H9 (cell line): Measurements from ENCODE around the gene SCGB1A1. TPM values are rescaled to one million over a fixed set of nuclear protein-coding genes. Genes with fewer than 3 reads are reported as not detected.

Source experiments
- DNase-seq: peaks from one replicate; pipeline ENCODE4 v3.0.0-alpha.2; 2017
- H2AFZ ChIP-seq: one replicate; pipeline ENCODE4 v1.6.1; 2013; ENCODE audit warnings: mild to moderate bottlenecking, low read length, control low read depth, moderate library complexity
- H2AK5ac ChIP-seq: 2 replicates; pipeline ENCODE4 v1.6.1; 2013; ENCODE audit warnings: low read length, control low read depth, mixed read lengths; ENCODE audit not compliant: insufficient read length
- H2BK120ac ChIP-seq: one replicate; pipeline ENCODE4 v1.6.1; 2013; ENCODE audit warnings: low read depth, mild to moderate bottlenecking, low read length, control low read depth, inconsistent platforms; ENCODE audit not compliant: poor library complexity, severe bottlenecking
- H2BK12ac ChIP-seq: 2 replicates; pipeline ENCODE4 v1.6.1; 2013; ENCODE audit warnings: low read length, control low read depth, mixed read lengths, low read depth; ENCODE audit not compliant: insufficient read length
- H2BK15ac ChIP-seq: 2 replicates; pipeline ENCODE4 v1.6.1; 2013; ENCODE audit warnings: low read depth, low read length, control low read depth
- H2BK20ac ChIP-seq: one replicate; pipeline ENCODE4 v1.6.1; 2013; ENCODE audit warnings: low read depth, mild to moderate bottlenecking, low read length, control low read depth, inconsistent platforms; ENCODE audit not compliant: poor library complexity, severe bottlenecking
- H2BK5ac ChIP-seq: 2 replicates; pipeline ENCODE4 v1.6.1; 2013; ENCODE audit warnings: low read length, control low read depth, mixed read lengths; ENCODE audit not compliant: insufficient read length
- H3K14ac ChIP-seq: 2 replicates; pipeline ENCODE4 v1.6.1; 2013; ENCODE audit warnings: low read length, control low read depth; ENCODE audit not compliant: insufficient read depth
- H3K18ac ChIP-seq: 2 replicates; pipeline ENCODE4 v1.6.1; 2013; ENCODE audit warnings: low read depth, mild to moderate bottlenecking, mixed read lengths, low read length, control low read depth; ENCODE audit not compliant: insufficient read length
- H3K23ac ChIP-seq: 2 replicates; pipeline ENCODE4 v1.6.1; 2013; ENCODE audit warnings: low read length, control low read depth, mixed read lengths, low read depth; ENCODE audit not compliant: insufficient read length
- H3K23me2 ChIP-seq: 2 replicates; pipeline ENCODE4 v1.6.1; 2013; ENCODE audit warnings: low read depth, mild to moderate bottlenecking, mixed read lengths, low read length, control low read depth; ENCODE audit not compliant: insufficient read length, poor library complexity, severe bottlenecking
- H3K27ac ChIP-seq: 2 replicates; pipeline ENCODE4 v1.5.1; 2013; ENCODE audit warnings: low read length, control low read depth, mixed read lengths, low read depth; ENCODE audit not compliant: insufficient read length
- H3K27me3 ChIP-seq: 2 replicates; pipeline ENCODE4 v1.6.1; 2013; ENCODE audit warnings: low read length, control low read depth, inconsistent platforms; ENCODE audit not compliant: insufficient read depth
- H3K4ac ChIP-seq: 2 replicates; pipeline ENCODE4 v1.6.1; 2013; ENCODE audit warnings: low read depth, mild to moderate bottlenecking, control low read depth, inconsistent platforms, low read length, moderate library complexity
- H3K4me1 ChIP-seq: 2 replicates; pipeline ENCODE4 v1.6.1; 2013; ENCODE audit warnings: low read length, control low read depth, inconsistent platforms; ENCODE audit not compliant: insufficient read depth
- H3K4me2 ChIP-seq: 2 replicates; pipeline ENCODE4 v1.6.1; 2013; ENCODE audit warnings: low read length, control low read depth, mixed read lengths; ENCODE audit not compliant: insufficient read length, insufficient read depth
- H3K56ac ChIP-seq: 2 replicates; pipeline ENCODE4 v1.6.1; 2013; ENCODE audit warnings: low read depth, mild to moderate bottlenecking, mixed read lengths, low read length, control low read depth; ENCODE audit not compliant: insufficient read length
- H3K79me1 ChIP-seq: 2 replicates; pipeline ENCODE4 v1.6.1; 2013; ENCODE audit warnings: low read depth, mild to moderate bottlenecking, moderate library complexity, low read length, control low read depth, inconsistent platforms; ENCODE audit not compliant: insufficient read depth, poor library complexity, severe bottlenecking
- H3K79me2 ChIP-seq: 2 replicates; pipeline ENCODE4 v1.6.1; 2013; ENCODE audit warnings: low read length, control low read depth, inconsistent platforms; ENCODE audit not compliant: insufficient read depth
- H3K9ac ChIP-seq: 2 replicates; pipeline ENCODE4 v1.6.1; 2013; ENCODE audit warnings: low read length, control low read depth, mixed read lengths; ENCODE audit not compliant: insufficient read length; ENCODE audit errors: extremely low read depth
- H3K9me3 ChIP-seq: one replicate; pipeline ENCODE4 v1.6.1; 2013; ENCODE audit warnings: low read depth, low read length, inconsistent platforms; ENCODE audit not compliant: control insufficient read depth
- H3T11ph ChIP-seq: one replicate; pipeline ENCODE4 v1.6.1; 2013; ENCODE audit warnings: mild to moderate bottlenecking, low read length, control low read depth, inconsistent platforms
- H4K20me1 ChIP-seq: one replicate; pipeline ENCODE4 v1.6.1; 2013; ENCODE audit not compliant: control insufficient read depth, insufficient read length, insufficient read depth
- H4K5ac ChIP-seq: 2 replicates; pipeline ENCODE4 v1.6.1; 2013; ENCODE audit warnings: low read depth, mild to moderate bottlenecking, mixed read lengths, low read length, control low read depth; ENCODE audit not compliant: insufficient read length
- H4K8ac ChIP-seq: replicated peaks from 2 replicates; pipeline ENCODE4 v1.6.1; 2013; ENCODE audit warnings: low read length, control low read depth, mixed read lengths, low read depth; ENCODE audit not compliant: insufficient read length
- H4K91ac ChIP-seq: 2 replicates; pipeline ENCODE4 v1.6.1; 2013; ENCODE audit warnings: low read depth, mild to moderate bottlenecking, moderate library complexity, mixed read lengths, low read length, control low read depth; ENCODE audit not compliant: insufficient read length
- H3K27ac Mint-ChIP-seq, 3 experiments: 2 replicates in 2 of 3; 3 replicates in 1 of 3; pipeline ENCODE4 v1.8.0; 2020 to 2021; ENCODE audit warnings: mixed read lengths in 3 of 3, mild to moderate bottlenecking in 1 of 3, moderate library complexity in 1 of 3
- H3K27me3 Mint-ChIP-seq: 2 replicates; pipeline ENCODE4 v1.8.0; 2021; ENCODE audit warnings: low read depth, mild to moderate bottlenecking, moderate library complexity, mixed read lengths
- H3K36me3 Mint-ChIP-seq, 3 experiments: 2 replicates in 2 of 3; 3 replicates in 1 of 3; pipeline ENCODE4 v1.8.0; 2020 to 2021; ENCODE audit warnings: low read depth in 3 of 3, mixed read lengths in 3 of 3; ENCODE audit not compliant: insufficient read depth in 1 of 3
- H3K4me1 Mint-ChIP-seq, 2 experiments: 2 replicates each; pipeline ENCODE4 v1.8.0; 2020; ENCODE audit warnings: mixed read lengths in 2 of 2
- H3K4me3 Mint-ChIP-seq, 2 experiments: 2 replicates in 1 of 2; 3 replicates in 1 of 2; pipeline ENCODE4 v1.8.0; 2020 to 2021; ENCODE audit warnings: mild to moderate bottlenecking in 2 of 2, mixed read lengths in 2 of 2, moderate library complexity in 1 of 2
- H3K9me3 Mint-ChIP-seq, 2 experiments: 2 replicates in 1 of 2; 3 replicates in 1 of 2; pipeline ENCODE4 v1.8.0; 2020; ENCODE audit warnings: mild to moderate bottlenecking in 2 of 2, mixed read lengths in 2 of 2, moderate library complexity in 1 of 2
- WGBS: extraction: QIAGEN DNeasy Blood & Tissue Kit; methylation state at CpG from one replicate; pipeline ENCODE4 v1.1.7; 2013; ENCODE audit warnings: missing lambda C conversion rate, low lambda C conversion rate, mixed read lengths; ENCODE audit not compliant: insufficient read length; ENCODE audit errors: extremely low coverage; 5-methylcytosine and 5-hydroxymethylcytosine counted together
- total RNA-seq: library from RNA; stranded (reverse); gene quantifications from 2 replicates; pipeline ENCODE4 v1.2.1, GENCODE V29; 2021
- TF ChIP-seq, protein P1 (sequence below): fragments of 200-600 bp; sonication (generic); conservative IDR thresholded peaks from 3 replicates; pipeline ENCODE4 v1.8.0; 2021; ENCODE audit warnings: antibody characterized with exemption, mild to moderate bottlenecking

Gene SCGB1A1
- total RNA-seq, 1 experiment from 2014 or later: not detected

DNA sequence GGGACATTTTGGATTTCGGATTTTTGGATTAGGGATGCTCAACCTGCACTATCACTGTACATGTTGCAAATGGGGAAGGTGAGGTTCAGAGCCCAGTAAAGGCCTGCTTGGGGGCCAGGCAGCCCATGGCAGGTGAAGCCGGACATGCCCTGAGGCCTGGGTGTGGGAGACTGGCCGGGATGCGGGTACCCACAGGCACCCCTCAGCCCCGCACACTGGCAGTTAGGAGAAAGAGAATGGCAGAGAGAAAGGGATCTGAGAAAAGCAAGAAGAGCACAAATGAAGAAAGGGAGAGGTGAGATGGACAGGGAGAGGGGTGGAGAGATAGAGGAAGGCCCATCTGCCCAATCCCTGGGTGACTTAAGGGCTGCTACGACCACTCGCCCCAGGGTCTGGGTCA lies 52.8 kb downstream of the SCGB1A1 start:
- no peaks in the 10 kb centered on the region for H4K20me1 ChIP-seq
- no peak for DNase-seq
- H2BK15ac ChIP-seq: no peak overlapping the region
- no peak overlapping the region for H3K18ac ChIP-seq
- H4K5ac ChIP-seq: no peak overlapping the region
- Mint-ChIP-seq H3K4me3 (no peak overlapping the region), H3K27me3 (peaks cover 2% of the 10 kb centered on the region; the same call in 1 of the 2 replicates), H3K4me1 (peaks cover 5 to 6% of the 10 kb centered on the region in 2 experiments; a peak in 3 of 4 replicates), H3K36me3 (no peaks in the 10 kb centered on the region), H3K9me3 (no peaks in the 10 kb centered on the region), H3K27ac (no peak overlapping the region)
- TF ChIP-seq, protein P1, sequence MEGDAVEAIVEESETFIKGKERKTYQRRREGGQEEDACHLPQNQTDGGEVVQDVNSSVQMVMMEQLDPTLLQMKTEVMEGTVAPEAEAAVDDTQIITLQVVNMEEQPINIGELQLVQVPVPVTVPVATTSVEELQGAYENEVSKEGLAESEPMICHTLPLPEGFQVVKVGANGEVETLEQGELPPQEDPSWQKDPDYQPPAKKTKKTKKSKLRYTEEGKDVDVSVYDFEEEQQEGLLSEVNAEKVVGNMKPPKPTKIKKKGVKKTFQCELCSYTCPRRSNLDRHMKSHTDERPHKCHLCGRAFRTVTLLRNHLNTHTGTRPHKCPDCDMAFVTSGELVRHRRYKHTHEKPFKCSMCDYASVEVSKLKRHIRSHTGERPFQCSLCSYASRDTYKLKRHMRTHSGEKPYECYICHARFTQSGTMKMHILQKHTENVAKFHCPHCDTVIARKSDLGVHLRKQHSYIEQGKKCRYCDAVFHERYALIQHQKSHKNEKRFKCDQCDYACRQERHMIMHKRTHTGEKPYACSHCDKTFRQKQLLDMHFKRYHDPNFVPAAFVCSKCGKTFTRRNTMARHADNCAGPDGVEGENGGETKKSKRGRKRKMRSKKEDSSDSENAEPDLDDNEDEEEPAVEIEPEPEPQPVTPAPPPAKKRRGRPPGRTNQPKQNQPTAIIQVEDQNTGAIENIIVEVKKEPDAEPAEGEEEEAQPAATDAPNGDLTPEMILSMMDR: no peak
- H2BK20ac ChIP-seq: no peak overlapping the region
- no peak overlapping the region for H3K4me2 ChIP-seq
- H3K27ac ChIP-seq: no peak overlapping the region
- H3K4ac ChIP-seq: no peak overlapping the region
- no peaks in the 10 kb centered on the region for H3K79me1 ChIP-seq
- H2BK5ac ChIP-seq: no peak overlapping the region
- H2BK120ac ChIP-seq: no peak overlapping the region
- no peaks in the 10 kb centered on the region for H3K27me3 ChIP-seq
- no peak overlapping the region for H3K23ac ChIP-seq
- H2AFZ ChIP-seq: no peak overlapping the region
- no peak overlapping the region for H2BK12ac ChIP-seq
- no peaks in the 10 kb centered on the region for H3K9me3 ChIP-seq
- no peak overlapping the region for H3K9ac ChIP-seq
- H3K4me1 ChIP-seq: no peaks in the 10 kb centered on the region
- no peak overlapping the region for H3T11ph ChIP-seq
- no peak overlapping the region for H3K56ac ChIP-seq
- H4K91ac ChIP-seq: no peak overlapping the region
- no peak overlapping the region for H4K8ac ChIP-seq
- no peaks in the 10 kb centered on the region for H3K23me2 ChIP-seq
- H3K14ac ChIP-seq: no peak overlapping the region
- no peaks in the 10 kb centered on the region for H3K79me2 ChIP-seq
- no CpG with 5 or more reads among the region's 7 CpGs for WGBS
- H2AK5ac ChIP-seq: no peak overlapping the region
